ENCODE data around the gene MSRB3. TPM values are rescaled to one million over a fixed set of nuclear protein-coding genes. Genes with fewer than 3 reads are reported as not detected.

MSRB3 gene
- total and polyA plus RNA-seq, 2 experiments from 2014 or later = 0.95 to 1.7 TPM

DNA sequence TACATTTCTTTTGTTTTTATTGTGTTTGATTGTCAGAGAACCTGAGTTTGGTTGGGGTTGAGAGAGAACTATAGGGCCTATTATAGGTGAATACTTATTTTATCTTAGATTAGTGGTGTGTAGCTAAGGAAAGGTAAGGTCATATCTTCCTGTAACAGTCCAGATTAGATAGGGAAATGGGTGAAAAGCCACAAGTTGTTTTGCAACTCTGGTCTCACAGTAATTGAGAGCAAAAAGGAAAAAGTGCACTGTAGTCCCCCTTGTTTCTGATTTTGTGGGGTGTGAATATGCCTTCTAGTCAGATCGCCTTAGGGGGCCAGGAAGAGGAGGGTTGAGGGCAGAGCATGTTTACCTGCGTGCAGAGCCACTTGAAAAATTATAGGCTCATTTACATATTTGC, 8.9 kb downstream of the MSRB3 start (continued):
- TF ChIP-seq, protein P1, sequence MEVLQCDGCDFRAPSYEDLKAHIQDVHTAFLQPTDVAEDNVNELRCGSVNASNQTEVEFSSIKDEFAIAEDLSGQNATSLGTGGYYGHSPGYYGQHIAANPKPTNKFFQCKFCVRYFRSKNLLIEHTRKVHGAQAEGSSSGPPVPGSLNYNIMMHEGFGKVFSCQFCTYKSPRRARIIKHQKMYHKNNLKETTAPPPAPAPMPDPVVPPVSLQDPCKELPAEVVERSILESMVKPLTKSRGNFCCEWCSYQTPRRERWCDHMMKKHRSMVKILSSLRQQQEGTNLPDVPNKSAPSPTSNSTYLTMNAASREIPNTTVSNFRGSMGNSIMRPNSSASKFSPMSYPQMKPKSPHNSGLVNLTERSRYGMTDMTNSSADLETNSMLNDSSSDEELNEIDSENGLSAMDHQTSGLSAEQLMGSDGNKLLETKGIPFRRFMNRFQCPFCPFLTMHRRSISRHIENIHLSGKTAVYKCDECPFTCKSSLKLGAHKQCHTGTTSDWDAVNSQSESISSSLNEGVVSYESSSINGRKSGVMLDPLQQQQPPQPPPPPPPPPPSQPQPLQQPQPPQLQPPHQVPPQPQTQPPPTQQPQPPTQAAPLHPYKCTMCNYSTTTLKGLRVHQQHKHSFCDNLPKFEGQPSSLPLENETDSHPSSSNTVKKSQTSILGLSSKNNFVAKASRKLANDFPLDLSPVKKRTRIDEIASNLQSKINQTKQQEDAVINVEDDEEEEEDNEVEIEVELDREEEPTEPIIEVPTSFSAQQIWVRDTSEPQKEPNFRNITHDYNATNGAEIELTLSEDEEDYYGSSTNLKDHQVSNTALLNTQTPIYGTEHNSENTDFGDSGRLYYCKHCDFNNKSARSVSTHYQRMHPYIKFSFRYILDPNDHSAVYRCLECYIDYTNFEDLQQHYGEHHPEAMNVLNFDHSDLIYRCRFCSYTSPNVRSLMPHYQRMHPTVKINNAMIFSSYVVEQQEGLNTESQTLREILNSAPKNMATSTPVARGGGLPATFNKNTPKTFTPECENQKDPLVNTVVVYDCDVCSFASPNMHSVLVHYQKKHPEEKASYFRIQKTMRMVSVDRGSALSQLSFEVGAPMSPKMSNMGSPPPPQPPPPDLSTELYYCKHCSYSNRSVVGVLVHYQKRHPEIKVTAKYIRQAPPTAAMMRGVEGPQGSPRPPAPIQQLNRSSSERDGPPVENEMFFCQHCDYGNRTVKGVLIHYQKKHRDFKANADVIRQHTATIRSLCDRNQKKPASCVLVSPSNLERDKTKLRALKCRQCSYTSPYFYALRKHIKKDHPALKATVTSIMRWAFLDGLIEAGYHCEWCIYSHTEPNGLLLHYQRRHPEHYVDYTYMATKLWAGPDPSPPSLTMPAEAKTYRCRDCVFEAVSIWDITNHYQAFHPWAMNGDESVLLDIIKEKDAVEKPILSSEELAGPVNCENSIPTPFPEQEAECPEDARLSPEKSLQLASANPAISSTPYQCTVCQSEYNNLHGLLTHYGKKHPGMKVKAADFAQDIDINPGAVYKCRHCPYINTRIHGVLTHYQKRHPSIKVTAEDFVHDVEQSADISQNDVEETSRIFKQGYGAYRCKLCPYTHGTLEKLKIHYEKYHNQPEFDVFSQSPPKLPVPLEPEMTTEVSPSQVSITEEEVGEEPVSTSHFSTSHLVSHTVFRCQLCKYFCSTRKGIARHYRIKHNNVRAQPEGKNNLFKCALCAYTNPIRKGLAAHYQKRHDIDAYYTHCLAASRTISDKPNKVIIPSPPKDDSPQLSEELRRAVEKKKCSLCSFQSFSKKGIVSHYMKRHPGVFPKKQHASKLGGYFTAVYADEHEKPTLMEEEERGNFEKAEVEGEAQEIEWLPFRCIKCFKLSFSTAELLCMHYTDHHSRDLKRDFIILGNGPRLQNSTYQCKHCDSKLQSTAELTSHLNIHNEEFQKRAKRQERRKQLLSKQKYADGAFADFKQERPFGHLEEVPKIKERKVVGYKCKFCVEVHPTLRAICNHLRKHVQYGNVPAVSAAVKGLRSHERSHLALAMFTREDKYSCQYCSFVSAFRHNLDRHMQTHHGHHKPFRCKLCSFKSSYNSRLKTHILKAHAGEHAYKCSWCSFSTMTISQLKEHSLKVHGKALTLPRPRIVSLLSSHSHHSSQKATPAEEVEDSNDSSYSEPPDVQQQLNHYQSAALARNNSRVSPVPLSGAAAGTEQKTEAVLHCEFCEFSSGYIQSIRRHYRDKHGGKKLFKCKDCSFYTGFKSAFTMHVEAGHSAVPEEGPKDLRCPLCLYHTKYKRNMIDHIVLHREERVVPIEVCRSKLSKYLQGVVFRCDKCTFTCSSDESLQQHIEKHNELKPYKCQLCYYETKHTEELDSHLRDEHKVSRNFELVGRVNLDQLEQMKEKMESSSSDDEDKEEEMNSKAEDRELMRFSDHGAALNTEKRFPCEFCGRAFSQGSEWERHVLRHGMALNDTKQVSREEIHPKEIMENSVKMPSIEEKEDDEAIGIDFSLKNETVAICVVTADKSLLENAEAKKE (CRISPR knock-in tag; IDR thresholded peaks at IDR 0.05) = no peak
- TF ChIP-seq EZH2phosphoT487 (IDR thresholded peaks at IDR 0.05; ENCODE audit: unreplicated experiment) = no peak
- TF ChIP-seq EZH2 (IDR thresholded peaks at IDR 0.05; ENCODE audit: low read depth, unreplicated experiment) = no peak
- TF ChIP-seq, protein P2, sequence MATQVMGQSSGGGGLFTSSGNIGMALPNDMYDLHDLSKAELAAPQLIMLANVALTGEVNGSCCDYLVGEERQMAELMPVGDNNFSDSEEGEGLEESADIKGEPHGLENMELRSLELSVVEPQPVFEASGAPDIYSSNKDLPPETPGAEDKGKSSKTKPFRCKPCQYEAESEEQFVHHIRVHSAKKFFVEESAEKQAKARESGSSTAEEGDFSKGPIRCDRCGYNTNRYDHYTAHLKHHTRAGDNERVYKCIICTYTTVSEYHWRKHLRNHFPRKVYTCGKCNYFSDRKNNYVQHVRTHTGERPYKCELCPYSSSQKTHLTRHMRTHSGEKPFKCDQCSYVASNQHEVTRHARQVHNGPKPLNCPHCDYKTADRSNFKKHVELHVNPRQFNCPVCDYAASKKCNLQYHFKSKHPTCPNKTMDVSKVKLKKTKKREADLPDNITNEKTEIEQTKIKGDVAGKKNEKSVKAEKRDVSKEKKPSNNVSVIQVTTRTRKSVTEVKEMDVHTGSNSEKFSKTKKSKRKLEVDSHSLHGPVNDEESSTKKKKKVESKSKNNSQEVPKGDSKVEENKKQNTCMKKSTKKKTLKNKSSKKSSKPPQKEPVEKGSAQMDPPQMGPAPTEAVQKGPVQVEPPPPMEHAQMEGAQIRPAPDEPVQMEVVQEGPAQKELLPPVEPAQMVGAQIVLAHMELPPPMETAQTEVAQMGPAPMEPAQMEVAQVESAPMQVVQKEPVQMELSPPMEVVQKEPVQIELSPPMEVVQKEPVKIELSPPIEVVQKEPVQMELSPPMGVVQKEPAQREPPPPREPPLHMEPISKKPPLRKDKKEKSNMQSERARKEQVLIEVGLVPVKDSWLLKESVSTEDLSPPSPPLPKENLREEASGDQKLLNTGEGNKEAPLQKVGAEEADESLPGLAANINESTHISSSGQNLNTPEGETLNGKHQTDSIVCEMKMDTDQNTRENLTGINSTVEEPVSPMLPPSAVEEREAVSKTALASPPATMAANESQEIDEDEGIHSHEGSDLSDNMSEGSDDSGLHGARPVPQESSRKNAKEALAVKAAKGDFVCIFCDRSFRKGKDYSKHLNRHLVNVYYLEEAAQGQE (IDR thresholded peaks at IDR 0.05; ENCODE audit: unreplicated experiment) = no peak

DNA sequence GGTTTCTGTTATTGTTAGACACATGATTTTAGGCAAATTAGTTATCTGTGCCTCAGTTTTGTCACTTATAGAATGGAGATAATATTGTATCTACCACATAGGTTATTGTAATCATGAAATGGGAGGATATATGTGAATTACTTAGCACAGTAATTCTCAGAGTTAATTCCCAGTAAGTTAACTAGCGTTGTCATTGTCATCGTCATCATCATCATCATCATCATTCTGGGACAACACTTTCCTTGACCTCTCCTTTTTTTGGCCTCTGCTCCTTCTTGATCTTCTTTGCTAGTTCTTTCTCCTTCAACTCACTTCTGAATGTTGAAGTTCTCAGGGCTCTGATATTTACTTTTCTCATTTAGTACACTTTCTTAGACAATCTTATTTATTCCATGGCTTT, 13.8 kb downstream of the MSRB3 start:
- Histone ChIP-seq H3K36me3 (ENCODE audit: insufficient read depth) (no peaks in the 10 kb centered on the region), H4K20me1 (replicated peaks; ENCODE audit: insufficient read depth) (no peaks in the 10 kb centered on the region), H3K4me3 (no peak overlapping the region), H3K4me1 (ENCODE audit: insufficient read depth) (no peaks in the 10 kb centered on the region), H3K27ac (ENCODE audit: low read depth) (no peak overlapping the region), H3K4me2 (no peak overlapping the region), H3K27me3 (ENCODE audit: insufficient read depth) (no peaks in the 10 kb centered on the region), H3K79me2 (replicated peaks; ENCODE audit: insufficient read depth) (no peaks in the 10 kb centered on the region), H3K9me2 (ENCODE audit: insufficient read depth) (no peaks in the 10 kb centered on the region), H2AFZ (no peak overlapping the region), H3F3A (replicated peaks; ENCODE audit: low read depth) (no peaks in the 10 kb centered on the region)
- no peak for DNase-seq (ENCODE audit: low spot score)
- Mint-ChIP-seq H3K9me3 (no peaks in the 10 kb centered on the region; the same call in 2 of the 3 replicates), H3K36me3 (ENCODE audit: low read depth) (no peaks in the 10 kb centered on the region), H3K27ac (no peak overlapping the region), H3K27me3 (ENCODE audit: insufficient read depth, low read depth, poor library complexity) (no peaks in the 10 kb centered on the region), H3K4me3 (no peak overlapping the region), H3K4me1 (peaks cover 3% of the 10 kb centered on the region; the same call in 1 of the 3 replicates)
- no peak for ATAC-seq
- TF ChIP-seq POLR2AphosphoS5 (IDR thresholded peaks at IDR 0.05; ENCODE audit: low read depth) = no peak
- TF ChIP-seq, protein P3, sequence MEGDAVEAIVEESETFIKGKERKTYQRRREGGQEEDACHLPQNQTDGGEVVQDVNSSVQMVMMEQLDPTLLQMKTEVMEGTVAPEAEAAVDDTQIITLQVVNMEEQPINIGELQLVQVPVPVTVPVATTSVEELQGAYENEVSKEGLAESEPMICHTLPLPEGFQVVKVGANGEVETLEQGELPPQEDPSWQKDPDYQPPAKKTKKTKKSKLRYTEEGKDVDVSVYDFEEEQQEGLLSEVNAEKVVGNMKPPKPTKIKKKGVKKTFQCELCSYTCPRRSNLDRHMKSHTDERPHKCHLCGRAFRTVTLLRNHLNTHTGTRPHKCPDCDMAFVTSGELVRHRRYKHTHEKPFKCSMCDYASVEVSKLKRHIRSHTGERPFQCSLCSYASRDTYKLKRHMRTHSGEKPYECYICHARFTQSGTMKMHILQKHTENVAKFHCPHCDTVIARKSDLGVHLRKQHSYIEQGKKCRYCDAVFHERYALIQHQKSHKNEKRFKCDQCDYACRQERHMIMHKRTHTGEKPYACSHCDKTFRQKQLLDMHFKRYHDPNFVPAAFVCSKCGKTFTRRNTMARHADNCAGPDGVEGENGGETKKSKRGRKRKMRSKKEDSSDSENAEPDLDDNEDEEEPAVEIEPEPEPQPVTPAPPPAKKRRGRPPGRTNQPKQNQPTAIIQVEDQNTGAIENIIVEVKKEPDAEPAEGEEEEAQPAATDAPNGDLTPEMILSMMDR (conservative IDR thresholded peaks at IDR 0.05; ENCODE audit: low read depth in 2 of 2) = no peak
- no peak for TF ChIP-seq ZNF331 (CRISPR knock-in tag; IDR thresholded peaks at IDR 0.05; ENCODE audit: low read depth)
- TF ChIP-seq, protein P4, sequence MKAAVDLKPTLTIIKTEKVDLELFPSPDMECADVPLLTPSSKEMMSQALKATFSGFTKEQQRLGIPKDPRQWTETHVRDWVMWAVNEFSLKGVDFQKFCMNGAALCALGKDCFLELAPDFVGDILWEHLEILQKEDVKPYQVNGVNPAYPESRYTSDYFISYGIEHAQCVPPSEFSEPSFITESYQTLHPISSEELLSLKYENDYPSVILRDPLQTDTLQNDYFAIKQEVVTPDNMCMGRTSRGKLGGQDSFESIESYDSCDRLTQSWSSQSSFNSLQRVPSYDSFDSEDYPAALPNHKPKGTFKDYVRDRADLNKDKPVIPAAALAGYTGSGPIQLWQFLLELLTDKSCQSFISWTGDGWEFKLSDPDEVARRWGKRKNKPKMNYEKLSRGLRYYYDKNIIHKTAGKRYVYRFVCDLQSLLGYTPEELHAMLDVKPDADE (IDR thresholded peaks at IDR 0.05) = no peak
